ENCODE results near the gene MASP2.

Gene MASP2

DNA sequence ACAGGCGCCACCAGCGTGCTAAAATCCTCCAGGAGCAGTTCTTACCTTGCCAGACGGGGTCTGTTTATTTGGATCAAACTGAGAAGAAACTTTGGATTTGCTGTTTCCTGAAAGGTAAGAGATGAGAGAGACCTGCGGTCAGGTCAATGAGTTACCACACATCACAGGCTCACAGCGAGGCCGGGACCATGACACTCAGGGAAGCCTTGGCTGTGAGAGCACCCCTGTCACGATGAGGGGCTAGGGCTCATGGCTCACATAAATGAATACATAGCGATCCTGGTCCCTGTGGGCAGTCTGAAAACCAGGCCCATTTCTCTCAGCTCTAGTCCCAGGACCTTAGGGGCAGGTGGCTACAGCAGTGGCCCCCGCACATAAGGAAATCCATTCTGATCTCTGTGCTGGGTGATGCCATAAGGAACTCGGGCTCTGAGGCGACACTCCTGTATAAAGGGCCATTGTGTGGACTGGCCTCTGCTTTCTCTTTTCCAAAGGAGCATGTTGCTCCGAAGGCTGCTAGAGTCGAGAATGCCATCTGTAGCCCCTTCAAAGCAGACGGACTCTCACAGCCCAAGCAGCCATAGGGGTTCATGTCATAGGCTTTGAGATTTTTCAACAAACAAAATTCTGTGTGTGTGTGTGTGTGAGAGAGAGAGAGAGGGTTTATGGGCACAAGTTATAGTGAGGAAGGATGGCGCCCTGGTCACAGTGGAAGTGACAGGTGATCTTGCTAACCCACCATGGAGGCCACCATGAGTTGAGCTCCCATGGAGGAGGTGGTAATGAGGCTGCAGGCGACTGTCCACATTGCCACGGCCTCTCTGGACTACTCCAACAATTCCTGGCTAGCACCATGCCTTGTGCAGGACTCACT is 21.8 kb upstream of the MASP2 start:
- Histone ChIP-seq H3K36me3 (ENCODE audit: control insufficient read depth, low read length) (peaks cover 86% of the 10 kb centered on the region), H3K9me2 (replicated peaks; ENCODE audit: control insufficient read depth, low read length) (no peaks in the 10 kb centered on the region)

DNA sequence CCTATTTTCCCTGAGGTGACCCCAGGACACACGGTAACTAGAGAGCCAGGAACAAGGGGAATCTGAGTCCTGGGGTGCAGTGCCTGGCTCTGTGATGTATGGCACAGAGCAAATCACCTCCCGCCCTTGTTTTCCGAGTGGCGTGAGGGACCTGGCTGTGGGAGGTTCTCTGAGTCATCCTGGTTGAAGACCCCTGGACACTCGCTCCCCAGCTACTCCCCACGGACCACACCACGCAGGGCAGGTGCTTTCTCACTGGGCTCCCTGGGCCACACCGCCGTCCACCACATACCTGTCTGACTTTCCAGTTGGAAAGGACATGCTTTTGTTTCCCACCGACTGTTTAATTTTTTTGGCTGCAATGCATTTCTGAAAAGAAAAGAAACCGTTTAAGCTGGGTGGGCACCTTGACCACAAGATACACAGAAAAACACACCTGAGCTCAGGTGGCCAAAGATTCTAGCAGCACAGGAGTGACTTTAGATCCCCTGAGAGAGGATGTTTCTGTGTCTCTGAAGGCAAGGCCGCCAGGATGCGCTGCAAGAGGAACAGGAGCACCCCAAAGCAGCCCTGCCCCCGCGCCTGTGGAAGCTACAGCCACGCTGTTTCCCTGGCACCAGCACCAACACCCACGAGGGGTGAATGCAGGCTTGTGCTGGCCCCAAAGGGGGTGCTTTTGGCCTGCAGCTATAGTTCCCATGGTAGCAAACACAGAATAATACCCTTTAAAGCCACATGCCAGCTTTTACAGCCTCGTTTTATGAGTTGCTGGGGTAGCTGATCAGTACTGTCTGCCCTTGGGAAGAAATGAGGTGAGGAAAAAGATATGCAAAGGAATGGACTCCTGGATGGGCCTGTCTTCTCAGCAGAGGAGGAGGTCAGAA is 20.9 kb upstream of the MASP2 start:
- Histone ChIP-seq H3K79me2 (ENCODE audit: control insufficient read depth, low read length) (peaks cover 3% of the 10 kb centered on the region), H3K4me1 (ENCODE audit: control insufficient read depth, low read length) (peaks cover 18% of the 10 kb centered on the region), H3K27ac (ENCODE audit: low read depth, low read length) (no peak overlapping the region), H3K4me2 (ENCODE audit: low read length) (no peak overlapping the region), H3K9me2 (replicated peaks; ENCODE audit: control insufficient read depth, low read length) (no peaks in the 10 kb centered on the region), H3K36me3 (ENCODE audit: control insufficient read depth, low read length) (peaks cover 86% of the 10 kb centered on the region), H3K27me3 (ENCODE audit: control insufficient read depth, low read length) (no peaks in the 10 kb centered on the region), H3F3A (ENCODE audit: control insufficient read depth, insufficient read depth) (peaks cover 24% of the 10 kb centered on the region), H4K20me1 (ENCODE audit: control insufficient read depth, insufficient read depth, low read depth, low read length) (no peaks in the 10 kb centered on the region), H3K9me3 (ENCODE audit: control insufficient read depth, insufficient read depth, low read length) (no peaks in the 10 kb centered on the region), H3K4me3 (ENCODE audit: low read length) (no peak overlapping the region)
- TF ChIP-seq, protein P1, sequence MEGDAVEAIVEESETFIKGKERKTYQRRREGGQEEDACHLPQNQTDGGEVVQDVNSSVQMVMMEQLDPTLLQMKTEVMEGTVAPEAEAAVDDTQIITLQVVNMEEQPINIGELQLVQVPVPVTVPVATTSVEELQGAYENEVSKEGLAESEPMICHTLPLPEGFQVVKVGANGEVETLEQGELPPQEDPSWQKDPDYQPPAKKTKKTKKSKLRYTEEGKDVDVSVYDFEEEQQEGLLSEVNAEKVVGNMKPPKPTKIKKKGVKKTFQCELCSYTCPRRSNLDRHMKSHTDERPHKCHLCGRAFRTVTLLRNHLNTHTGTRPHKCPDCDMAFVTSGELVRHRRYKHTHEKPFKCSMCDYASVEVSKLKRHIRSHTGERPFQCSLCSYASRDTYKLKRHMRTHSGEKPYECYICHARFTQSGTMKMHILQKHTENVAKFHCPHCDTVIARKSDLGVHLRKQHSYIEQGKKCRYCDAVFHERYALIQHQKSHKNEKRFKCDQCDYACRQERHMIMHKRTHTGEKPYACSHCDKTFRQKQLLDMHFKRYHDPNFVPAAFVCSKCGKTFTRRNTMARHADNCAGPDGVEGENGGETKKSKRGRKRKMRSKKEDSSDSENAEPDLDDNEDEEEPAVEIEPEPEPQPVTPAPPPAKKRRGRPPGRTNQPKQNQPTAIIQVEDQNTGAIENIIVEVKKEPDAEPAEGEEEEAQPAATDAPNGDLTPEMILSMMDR (IDR thresholded peaks at IDR 0.05; ENCODE audit: low read depth, low read length, poor library complexity, severe bottlenecking) = no peak
- TF ChIP-seq EZH2phosphoT487 (IDR thresholded peaks at IDR 0.05; ENCODE audit: borderline replicate concordance, low read length) = no peak

More for the DNA sequence above, 21.8 kb upstream of the MASP2 start:
- Histone ChIP-seq H3F3A (ENCODE audit: control insufficient read depth, insufficient read depth) (peaks cover 19% of the 10 kb centered on the region), H3K9me3 (ENCODE audit: control insufficient read depth, insufficient read depth, low read length) (no peaks in the 10 kb centered on the region), H4K20me1 (ENCODE audit: control insufficient read depth, insufficient read depth, low read depth, low read length) (no peaks in the 10 kb centered on the region), H3K27ac (ENCODE audit: low read depth, low read length) (no peak overlapping the region), H3K4me1 (ENCODE audit: control insufficient read depth, low read length) (peaks cover 24% of the 10 kb centered on the region), H3K4me3 (ENCODE audit: low read length) (no peak overlapping the region), H3K27me3 (ENCODE audit: control insufficient read depth, low read length) (no peaks in the 10 kb centered on the region), H3K4me2 (ENCODE audit: low read length) (no peak overlapping the region), H3K79me2 (ENCODE audit: control insufficient read depth, low read length) (no peaks in the 10 kb centered on the region)
- TF ChIP-seq EZH2phosphoT487 (IDR thresholded peaks at IDR 0.05; ENCODE audit: borderline replicate concordance, low read length) = no peak
- TF ChIP-seq, protein P1 (IDR thresholded peaks at IDR 0.05; ENCODE audit: low read depth, low read length, poor library complexity, severe bottlenecking) = no peak

DNA sequence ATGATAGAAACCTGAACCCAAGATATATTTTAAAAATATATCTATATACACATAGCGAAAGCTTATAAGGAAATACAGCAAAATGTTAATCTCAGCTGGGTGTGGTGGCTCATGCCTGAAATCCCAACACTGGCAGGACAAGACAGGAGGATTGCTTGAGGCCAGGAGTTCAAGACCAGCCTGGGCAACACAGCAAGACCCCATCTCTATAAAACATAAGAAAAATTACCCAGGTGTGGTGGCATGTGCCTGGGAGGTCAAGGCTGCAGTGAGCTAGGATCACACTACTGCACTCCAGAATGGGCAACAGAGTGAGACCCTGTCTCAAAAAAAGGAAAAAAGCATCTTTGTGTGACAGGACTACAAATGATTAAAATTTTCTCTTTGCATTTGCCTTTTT is 18.8 kb upstream of the MASP2 start:
- Histone ChIP-seq H4K20me1 (ENCODE audit: control insufficient read depth, insufficient read depth, low read depth, low read length) (no peaks in the 10 kb centered on the region), H3K79me2 (ENCODE audit: control insufficient read depth, low read length) (peaks cover 23% of the 10 kb centered on the region), H3K27ac (ENCODE audit: low read depth, low read length) (no peak overlapping the region), H3K9me3 (ENCODE audit: control insufficient read depth, insufficient read depth, low read length) (no peaks in the 10 kb centered on the region), H3F3A (ENCODE audit: control insufficient read depth, insufficient read depth) (peaks cover 19% of the 10 kb centered on the region), H3K4me3 (ENCODE audit: low read length) (no peak overlapping the region), H3K27me3 (ENCODE audit: control insufficient read depth, low read length) (no peaks in the 10 kb centered on the region), H3K4me2 (ENCODE audit: low read length) (no peak overlapping the region), H3K4me1 (ENCODE audit: control insufficient read depth, low read length) (peaks cover 22% of the 10 kb centered on the region), H3K9me2 (replicated peaks; ENCODE audit: control insufficient read depth, low read length) (no peaks in the 10 kb centered on the region), H3K36me3 (ENCODE audit: control insufficient read depth, low read length) (peaks cover 81% of the 10 kb centered on the region)
- TF ChIP-seq, protein P1 (IDR thresholded peaks at IDR 0.05; ENCODE audit: low read depth, low read length, poor library complexity, severe bottlenecking) = no peak
- no peak for TF ChIP-seq EZH2phosphoT487 (IDR thresholded peaks at IDR 0.05; ENCODE audit: borderline replicate concordance, low read length)
